ENCODE data around the gene RBM18.

Gene RBM18

DNA sequence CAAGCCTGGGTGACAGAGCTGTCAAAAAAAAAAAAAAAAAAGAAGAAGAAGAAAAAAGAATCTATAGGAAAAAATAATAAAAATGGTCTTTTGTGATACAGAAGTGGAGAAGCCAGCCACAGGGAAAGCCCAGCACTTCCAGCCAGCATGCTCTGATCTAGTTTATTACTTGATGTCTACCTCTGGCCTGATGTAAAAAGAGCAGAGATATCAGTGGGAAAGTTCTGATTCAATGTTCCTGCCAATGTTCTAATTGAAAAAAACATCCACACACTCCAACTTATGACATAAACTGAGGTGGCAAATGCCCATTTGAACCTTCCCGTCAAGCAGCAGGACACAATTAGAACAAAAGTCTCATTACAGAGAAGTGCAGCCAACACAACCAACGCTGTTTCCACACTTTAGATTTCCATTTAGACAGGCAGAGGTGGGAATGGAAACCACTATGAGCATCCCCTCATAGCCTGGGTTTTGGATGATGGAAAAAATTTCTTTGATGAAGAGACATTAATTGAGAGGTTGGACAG, 5.7 kb downstream of the RBM18 start:
- no peak for DNase-seq (ENCODE audit: low read depth)

GRCh38 chr9:122256206-122256605, 8.4 kb downstream of the RBM18 start:
- no peak for DNase-seq (ENCODE audit: low read depth)

DNA sequence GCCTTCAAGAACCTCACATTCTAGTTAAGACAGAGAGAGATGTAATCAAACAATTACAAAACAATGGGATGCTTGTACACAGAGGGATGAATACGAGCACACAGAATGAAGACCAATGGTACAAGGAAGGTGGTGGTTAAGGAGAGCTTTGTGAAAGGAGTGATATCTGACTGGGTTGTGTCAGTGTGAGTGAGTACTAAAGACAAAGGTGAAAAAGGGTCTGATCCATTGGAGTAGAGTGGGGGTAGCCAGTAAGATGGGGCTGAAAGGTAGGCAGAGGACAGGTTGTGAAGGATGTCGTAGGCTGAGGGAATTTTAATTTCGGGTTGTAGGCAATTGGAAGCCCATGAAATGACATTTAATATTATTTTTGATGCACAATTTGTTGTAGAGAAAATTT, 9.9 kb downstream of the RBM18 start:
- no peak for DNase-seq (ENCODE audit: low read depth)

DNA sequence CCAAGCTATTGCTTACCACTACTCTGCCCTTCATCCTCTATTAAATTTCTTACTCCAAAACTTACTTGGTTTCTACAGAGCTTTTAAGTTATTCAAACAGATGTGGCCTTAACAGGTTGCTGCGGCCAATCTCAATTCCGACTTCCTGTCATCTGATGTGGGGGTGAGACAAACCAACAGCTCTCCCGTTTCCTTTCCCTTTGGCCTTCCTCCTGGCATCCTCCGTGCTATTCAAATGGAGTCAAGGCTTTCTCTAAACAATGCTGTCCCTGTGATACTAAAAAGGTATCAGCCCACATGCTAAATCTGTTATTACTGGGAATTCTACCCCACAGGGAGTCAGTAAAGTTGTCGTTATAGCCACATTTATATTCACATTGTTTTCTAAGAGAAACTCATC, 11.8 kb downstream of the RBM18 start:
- no peak for DNase-seq (ENCODE audit: low read depth)

DNA sequence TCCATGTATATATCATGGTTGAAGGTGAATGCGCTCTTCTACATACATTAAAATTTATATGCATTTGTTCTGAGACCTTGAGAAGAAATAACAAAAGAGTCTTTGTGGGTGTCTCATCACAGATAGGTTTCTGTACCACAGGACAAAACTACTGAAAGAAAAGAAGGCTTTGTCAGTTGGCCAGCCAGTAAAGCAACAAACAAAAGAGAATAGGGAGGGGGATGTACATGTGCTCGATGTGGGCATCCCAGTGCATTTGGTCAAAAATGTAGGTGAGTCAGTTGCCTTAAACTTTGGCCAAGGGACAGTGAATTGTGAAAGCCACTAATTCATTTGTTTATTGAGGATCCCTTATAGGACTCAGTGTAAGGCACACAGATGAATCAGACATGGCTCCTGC, 13.3 kb downstream of the RBM18 start:
- DNase-seq (ENCODE audit: low read depth): no peak

DNA sequence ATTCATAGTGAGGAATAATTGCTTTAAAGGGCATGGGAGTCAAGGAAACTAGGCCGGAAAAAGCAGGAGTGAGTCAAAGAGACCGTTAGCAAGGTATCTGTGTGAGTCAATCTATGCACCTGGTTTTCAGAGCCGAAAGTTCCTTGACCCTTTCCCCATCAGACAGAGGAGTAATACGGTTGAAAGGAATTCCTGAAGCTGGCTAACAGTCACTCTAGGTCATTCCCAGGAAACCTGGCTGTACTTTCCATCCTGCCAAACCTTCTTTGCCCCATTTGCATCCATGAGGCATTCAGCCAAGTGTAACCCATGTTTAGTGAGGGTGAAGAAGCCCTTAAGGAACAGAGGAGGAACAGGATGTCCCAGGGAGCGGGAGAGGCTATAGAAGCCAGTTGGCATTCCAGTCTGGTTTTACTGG, 16.2 kb downstream of the RBM18 start:
- DNase-seq (ENCODE audit: low read depth): no peak

- DNase-seq (ENCODE audit: low read depth): no peak
Observed at GRCh38 chr9:122246666-122247065, 18.0 kb downstream of the RBM18 start.

- no peak for DNase-seq (ENCODE audit: low read depth)
Observed at GRCh38 chr9:122244349-122244748, 20.3 kb downstream of the RBM18 start.

DNA sequence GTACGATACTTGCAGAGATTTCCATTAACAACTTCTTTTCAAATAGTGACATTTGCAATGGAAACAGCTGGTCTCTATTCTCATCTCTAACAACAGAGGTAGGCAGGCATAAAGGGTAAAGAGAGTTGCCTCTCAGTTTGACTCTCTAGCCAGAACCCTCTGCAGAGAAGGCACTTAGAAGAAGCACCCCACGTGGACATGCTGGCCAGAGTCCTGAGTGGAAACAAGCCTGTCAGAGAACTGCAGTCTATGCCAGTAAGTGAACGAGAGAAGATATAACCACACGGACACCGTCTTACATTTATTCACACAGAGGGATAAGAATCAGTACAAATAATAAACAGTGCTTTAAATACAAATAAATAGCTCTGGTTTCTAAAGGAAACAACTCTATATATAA, 24.9 kb downstream of the RBM18 start:
- DNase-seq (ENCODE audit: low read depth): no peak

DNA sequence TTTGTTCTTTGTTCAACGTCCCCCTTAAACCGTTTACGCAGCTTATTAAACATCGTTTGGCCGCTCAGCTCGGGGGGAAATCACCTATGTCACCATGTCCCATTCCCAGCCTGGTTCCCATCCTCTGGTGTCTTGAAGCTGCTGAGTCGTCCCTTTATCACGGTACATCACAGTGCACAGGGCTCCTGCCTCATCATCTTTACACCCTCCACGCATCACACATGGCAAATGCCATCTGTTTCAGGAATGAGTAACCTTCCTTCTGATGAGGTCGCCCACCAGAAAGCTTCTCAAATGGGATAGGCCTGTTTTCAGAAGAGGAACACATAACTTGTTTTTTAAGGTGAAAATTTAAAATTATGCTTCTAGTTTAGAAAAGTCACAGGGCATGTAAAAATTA, 28.0 kb downstream of the RBM18 start:
- no peak for DNase-seq (ENCODE audit: low read depth)

DNA sequence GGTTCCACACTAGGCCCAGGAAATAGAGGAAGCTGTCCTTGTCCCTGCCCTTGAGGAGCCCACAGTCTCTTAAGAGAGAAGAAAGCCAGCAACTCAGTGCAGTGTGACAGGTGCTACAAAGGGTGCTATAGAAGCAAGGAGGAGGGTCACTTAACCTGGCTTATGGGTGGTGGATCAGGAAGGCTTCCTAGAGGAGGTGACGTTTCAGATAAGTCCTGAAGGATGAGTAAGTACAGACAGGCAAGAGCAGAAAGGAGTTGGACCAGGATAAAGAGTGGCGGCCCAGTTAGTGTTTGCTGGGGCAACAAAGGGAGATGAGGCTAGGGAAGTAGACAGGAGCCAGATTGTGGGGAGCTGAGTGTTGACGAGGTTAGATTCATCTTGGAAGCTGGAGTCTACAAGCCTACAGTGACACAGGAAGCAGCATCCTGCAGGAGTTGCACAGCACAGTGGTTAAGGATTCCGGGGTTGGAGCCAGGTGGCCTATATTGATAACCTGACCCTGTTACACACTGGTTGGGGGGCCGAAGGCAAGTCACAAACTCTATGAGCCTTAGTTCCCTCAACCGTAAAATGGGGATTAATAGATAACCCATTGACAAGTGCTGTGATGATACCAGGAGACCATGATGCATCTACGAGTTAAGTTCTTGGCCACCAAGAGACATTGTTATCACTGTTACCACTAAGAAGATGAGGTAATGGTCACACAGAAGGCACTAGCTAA, 30.5 kb downstream of the RBM18 start:
- DNase-seq (ENCODE audit: low read depth): no peak

- DNase-seq (ENCODE audit: low read depth): no peak
Observed at GRCh38 chr9:122232796-122233306, 31.8 kb downstream of the RBM18 start.

DNA sequence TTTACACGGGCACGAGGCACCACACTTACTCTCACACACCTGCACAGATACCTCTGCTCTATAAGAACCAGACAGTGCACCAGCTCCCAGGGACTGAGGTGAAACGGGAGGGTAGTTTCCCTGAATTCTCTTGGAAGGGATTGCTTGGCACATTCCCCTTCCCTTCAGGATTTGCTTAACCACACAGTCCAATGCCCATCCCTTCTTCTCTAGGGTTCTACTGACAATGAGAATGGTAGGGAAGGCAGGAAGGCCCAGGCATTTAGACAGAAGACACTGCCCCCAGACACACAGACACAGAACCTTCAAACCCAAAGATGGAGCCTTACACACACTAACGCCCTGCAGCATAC, 35.2 kb downstream of the RBM18 start:
- no peak for DNase-seq (ENCODE audit: low read depth)

DNA sequence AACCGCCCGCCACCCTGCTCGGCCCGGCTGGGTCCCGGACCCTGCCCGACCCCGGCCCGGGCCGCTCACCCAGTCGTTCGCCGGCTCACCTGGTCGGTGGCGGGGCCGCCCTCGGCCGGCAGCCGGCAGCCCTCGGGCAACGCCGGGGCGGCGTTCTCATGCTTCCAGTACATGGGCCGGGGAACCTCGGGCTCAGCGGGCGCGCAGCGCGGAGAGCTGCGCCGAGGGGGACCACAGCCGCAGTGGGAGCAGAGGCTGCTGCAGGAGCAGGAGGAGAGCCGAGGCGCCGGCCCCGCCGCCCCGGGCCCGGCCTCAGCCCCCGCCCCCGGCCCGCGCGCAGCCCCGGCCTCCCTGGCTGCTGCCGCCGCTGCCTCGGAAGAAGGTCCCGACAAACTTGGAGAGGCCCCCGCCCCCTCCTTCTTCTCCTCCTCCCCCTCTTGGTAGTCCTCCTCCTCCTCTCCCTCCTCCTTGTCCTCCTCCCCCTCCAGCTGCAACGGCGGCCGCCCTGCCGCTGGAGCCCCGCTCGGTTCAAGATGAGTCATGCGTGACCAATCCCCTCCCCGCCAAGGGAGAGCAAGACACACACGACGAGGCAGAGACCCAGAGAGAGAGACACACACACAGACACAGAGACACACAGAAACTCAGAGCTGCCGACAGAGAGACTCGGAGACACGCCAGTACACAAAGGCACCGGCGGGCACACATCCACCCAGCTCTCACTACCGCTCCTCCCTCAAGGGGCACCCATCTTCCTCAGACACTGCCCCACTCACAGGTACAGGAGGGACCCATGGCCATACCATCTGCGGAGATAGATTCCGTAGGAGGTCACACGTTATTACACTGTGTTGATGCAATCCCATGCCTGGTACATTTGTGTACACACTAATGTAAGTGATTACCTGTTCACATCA, 35.8 kb downstream of the RBM18 start, which contains the start of gene LHX6:
Gene LHX6, minus strand, starts transcription at position 390 of the 917 bp plus-strand sequence. Its CDS starts 217 bp downstream, at position 173.
- no peak for DNase-seq (ENCODE audit: low read depth)

DNA sequence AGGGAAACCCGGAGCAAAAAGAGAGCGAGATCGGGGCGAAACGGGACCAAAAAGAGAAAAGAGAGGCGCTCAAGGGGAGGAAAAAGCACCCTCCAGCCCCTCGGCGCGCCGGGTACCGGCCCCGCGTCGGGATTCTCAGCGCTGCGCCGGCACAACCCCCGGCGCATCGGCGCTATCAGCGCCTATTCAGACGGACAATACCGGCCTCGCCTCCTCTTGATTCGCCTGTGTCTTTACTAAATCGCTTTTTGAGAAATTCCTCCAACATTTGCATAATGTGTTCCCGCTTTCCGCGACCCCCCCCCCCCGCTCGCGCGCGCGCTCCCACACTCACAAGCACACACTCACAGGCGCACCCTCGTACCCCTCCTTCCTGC, 36.5 kb downstream of the RBM18 start:
- no peak for DNase-seq (ENCODE audit: low read depth)

GRCh38 chr9:122227575-122227900, 37.1 kb downstream of the RBM18 start:
- DNase-seq (ENCODE audit: low read depth): no peak

- DNase-seq (ENCODE audit: low read depth): no peak
Observed at GRCh38 chr9:122226758-122227574, 37.7 kb downstream of the RBM18 start.

DNA sequence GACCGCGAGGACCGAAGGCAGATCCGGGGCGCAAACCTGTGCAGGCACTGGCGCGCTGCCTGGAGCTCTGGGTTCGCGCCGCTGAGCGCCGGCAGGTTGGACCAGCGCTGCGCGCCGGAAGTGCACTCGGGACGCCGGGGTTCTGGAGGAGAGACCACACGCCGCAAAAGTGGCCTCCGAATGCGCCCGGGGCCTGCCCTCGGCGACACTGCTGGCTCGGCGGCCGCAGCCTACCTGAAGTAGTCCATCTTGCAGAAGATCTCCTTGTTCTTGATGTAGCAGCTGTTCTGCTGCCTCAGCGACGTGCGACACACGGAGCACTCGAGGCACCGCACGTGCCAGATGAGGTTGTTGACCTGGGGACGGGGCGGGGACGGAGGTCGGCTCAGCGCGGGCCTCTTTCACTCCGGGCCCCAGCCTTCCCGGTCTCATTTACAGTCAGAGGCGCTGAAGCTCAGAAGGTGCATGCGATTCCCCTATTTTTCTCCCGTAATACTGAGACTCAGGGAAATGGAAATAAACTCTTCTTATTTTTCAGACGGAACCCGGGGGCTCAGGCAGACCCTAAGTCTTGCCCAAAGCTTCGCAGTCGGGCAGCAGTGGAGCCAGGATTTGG, 38.4 kb downstream of the RBM18 start:
- DNase-seq (ENCODE audit: low read depth): no peak

DNA sequence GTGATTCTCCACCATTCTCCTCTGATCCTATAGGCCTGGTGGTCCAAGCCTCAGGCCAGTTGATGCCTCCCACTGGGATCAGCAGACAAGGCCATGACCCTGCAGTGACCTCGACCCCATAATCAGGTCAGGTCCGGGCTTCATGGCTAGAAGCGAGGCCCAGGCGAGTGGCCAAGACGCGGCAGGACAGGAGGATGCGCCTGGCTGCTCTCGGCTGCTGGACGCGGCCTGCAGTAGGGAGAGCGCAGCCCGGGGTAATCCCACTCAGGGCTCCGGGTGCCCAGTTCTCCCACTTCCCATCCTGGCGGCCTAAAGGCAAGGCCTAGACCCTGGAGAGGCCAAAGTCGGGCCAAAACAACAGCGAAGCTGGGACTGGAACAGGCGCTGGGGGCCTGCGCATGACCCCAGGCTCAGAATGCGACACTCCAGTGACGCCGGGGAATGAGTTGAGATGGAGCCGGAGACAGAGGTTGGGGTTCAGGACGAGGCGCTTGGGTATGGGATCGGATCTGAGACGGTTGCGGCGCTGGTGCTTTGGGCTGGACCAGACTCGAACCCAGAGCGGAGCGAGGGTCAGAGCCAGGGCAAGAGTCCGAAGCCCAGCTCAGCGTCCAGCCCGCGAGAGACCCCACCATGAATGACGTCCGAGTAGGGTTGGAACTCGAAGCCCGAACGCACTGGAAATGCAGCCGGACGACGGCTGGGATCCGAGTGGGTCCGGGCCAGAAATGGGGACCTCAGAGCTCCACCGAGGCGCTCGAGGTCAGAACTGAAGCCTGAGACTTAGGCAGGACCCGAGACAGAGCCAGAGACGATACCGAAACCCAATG, 39.1 kb downstream of the RBM18 start:
- no peak for DNase-seq (ENCODE audit: low read depth)

DNA sequence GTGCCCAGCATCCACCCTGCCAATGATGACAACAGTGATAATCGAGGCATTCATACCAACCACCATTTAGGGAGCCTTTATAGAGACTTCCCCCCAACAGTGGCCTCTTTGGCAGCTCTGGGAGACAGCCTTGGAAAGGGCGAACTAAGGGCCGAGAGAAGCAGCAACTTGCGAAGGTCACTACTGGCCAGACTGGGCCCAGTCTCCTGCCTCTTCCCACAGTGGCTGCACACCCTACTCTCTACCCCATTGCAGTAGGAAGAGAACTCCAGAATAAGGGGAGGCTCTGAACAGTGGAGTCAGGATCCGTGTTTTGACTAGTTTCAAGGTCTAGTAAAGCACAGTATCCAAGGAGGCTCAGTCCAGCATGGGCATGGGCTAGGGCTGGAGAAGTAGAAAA, 41.2 kb downstream of the RBM18 start:
- DNase-seq (ENCODE audit: low read depth): no peak

- DNase-seq (ENCODE audit: low read depth): no peak
Observed at GRCh38 chr9:122222791-122223190, 41.8 kb downstream of the RBM18 start.
